Neural crest cell (in vitro differentiated cells): ENCODE data around the gene SEC14L1. TPM values are rescaled to one million over a fixed set of nuclear protein-coding genes. Genes with fewer than 3 reads are reported as not detected.

Source experiments
- DNase-seq: peaks from one replicate; pipeline ENCODE4 v3.0.0; 2021; ENCODE audit warnings: low read depth, mixed read lengths, low spot score
- H3K27ac Mint-ChIP-seq: one replicate; pipeline ENCODE4 v1.8.0; 2021; ENCODE audit warnings: mild to moderate bottlenecking, mixed read lengths; ENCODE audit not compliant: unreplicated experiment
- H3K27me3 Mint-ChIP-seq: 2 replicates; pipeline ENCODE4 v1.8.0; 2021; ENCODE audit warnings: low read depth, mild to moderate bottlenecking, mixed read lengths
- H3K36me3 Mint-ChIP-seq: 2 replicates; pipeline ENCODE4 v1.8.0; 2021; ENCODE audit warnings: low read depth, mild to moderate bottlenecking, mixed read lengths
- H3K4me1 Mint-ChIP-seq: 2 replicates; pipeline ENCODE4 v1.8.0; 2021; ENCODE audit warnings: mixed read lengths
- H3K4me3 Mint-ChIP-seq: one replicate; pipeline ENCODE4 v1.8.0; 2021; ENCODE audit warnings: mild to moderate bottlenecking, mixed read lengths
- H3K9me3 Mint-ChIP-seq: 2 replicates; pipeline ENCODE4 v1.8.0; 2021; ENCODE audit warnings: mixed read lengths
- total RNA-seq: library from RNA; stranded (reverse); gene quantifications from 2 replicates; pipeline ENCODE4 v1.2.1, GENCODE V29; 2021
- TF ChIP-seq, protein P1 (sequence below): fragments of 200-600 bp; sonication (generic); conservative IDR thresholded peaks from 2 replicates; pipeline ENCODE4 v1.5.0; 2021; ENCODE audit warnings: antibody characterized with exemption, mild to moderate bottlenecking

SEC14L1 gene
- total RNA-seq, 1 donor from 2014 or later = 108 TPM

DNA sequence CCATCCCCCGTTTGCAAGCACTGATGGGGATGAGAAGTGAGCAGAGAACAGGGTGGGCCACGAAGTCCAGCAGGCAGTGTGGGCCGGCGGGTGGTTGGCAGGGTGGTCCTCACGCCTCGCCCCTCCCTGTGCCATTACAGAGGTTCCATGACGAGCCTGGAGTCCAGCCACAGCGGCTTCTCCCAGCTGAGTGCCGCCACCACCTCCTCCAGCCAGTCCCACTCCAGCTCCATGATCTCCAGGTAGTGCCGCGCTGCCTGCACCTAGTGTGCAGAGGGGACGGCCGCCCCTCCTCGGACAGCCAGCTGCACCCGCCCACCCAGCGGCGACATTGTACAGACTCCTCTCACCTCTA, 73.0 kb downstream of the SEC14L1 start:
- H3K36me3 Mint-ChIP-seq = peaks cover 28% of the 10 kb centered on the region
- H3K27me3 Mint-ChIP-seq = no peaks in the 10 kb centered on the region
- TF ChIP-seq, protein P1, sequence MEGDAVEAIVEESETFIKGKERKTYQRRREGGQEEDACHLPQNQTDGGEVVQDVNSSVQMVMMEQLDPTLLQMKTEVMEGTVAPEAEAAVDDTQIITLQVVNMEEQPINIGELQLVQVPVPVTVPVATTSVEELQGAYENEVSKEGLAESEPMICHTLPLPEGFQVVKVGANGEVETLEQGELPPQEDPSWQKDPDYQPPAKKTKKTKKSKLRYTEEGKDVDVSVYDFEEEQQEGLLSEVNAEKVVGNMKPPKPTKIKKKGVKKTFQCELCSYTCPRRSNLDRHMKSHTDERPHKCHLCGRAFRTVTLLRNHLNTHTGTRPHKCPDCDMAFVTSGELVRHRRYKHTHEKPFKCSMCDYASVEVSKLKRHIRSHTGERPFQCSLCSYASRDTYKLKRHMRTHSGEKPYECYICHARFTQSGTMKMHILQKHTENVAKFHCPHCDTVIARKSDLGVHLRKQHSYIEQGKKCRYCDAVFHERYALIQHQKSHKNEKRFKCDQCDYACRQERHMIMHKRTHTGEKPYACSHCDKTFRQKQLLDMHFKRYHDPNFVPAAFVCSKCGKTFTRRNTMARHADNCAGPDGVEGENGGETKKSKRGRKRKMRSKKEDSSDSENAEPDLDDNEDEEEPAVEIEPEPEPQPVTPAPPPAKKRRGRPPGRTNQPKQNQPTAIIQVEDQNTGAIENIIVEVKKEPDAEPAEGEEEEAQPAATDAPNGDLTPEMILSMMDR = no peak
- peaks cover 47% of the 10 kb centered on the region for H3K4me1 Mint-ChIP-seq
- no peak overlapping the region for H3K4me3 Mint-ChIP-seq
- H3K27ac Mint-ChIP-seq = no peak overlapping the region
- no peak for DNase-seq
- no peaks in the 10 kb centered on the region for H3K9me3 Mint-ChIP-seq

DNA sequence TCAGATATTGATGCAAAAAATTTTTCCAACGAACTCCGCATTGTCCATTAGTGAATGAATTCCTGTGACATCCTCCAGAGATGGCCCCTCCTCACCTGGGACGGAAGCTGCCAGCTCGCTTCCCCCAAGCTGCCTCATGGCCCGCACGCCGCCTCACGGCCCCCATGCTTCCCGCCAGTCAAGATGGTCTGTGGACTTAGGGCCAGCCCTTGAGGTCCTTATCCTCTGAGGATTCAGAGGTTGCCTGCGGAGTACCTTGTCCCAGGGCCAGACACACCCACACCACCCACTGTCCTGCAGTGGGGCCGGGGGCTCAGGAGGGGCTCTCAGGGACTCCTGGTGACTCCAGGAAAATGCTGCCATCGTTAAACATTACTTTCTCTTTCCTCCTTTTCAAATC, 73.6 kb downstream of the SEC14L1 start:
- no peaks in the 10 kb centered on the region for H3K9me3 Mint-ChIP-seq
- H3K36me3 Mint-ChIP-seq = peaks cover 31% of the 10 kb centered on the region
- H3K4me3 Mint-ChIP-seq = peak overlapping the region; percentile 65
- H3K27me3 Mint-ChIP-seq = no peaks in the 10 kb centered on the region
- H3K4me1 Mint-ChIP-seq = peaks cover 41% of the 10 kb centered on the region
- no peak overlapping the region for H3K27ac Mint-ChIP-seq
- DNase-seq = no peak
- TF ChIP-seq, protein P1 = no peak

GRCh38 chr17:77214743-77215142, 74.0 kb downstream of the SEC14L1 start:
- TF ChIP-seq, protein P1 = peak; percentile 54
- peaks cover 37% of the 10 kb centered on the region for H3K4me1 Mint-ChIP-seq
- H3K9me3 Mint-ChIP-seq = no peaks in the 10 kb centered on the region
- peaks cover 29% of the 10 kb centered on the region for H3K36me3 Mint-ChIP-seq
- no peaks in the 10 kb centered on the region for H3K27me3 Mint-ChIP-seq
- DNase-seq = peak; percentile 26
- no peak overlapping the region for H3K27ac Mint-ChIP-seq
- peak overlapping the region; percentile 65 for H3K4me3 Mint-ChIP-seq

- H3K36me3 Mint-ChIP-seq = peaks cover 26% of the 10 kb centered on the region
- no peaks in the 10 kb centered on the region for H3K27me3 Mint-ChIP-seq
- H3K27ac Mint-ChIP-seq = no peak overlapping the region
- TF ChIP-seq, protein P1 = no peak
- no peak overlapping the region for H3K4me3 Mint-ChIP-seq
- DNase-seq = no peak
- no peaks in the 10 kb centered on the region for H3K9me3 Mint-ChIP-seq
- peaks cover 34% of the 10 kb centered on the region for H3K4me1 Mint-ChIP-seq
These were observed 74.5 kb downstream of the SEC14L1 start for GRCh38 chr17:77215281-77215680.

DNA sequence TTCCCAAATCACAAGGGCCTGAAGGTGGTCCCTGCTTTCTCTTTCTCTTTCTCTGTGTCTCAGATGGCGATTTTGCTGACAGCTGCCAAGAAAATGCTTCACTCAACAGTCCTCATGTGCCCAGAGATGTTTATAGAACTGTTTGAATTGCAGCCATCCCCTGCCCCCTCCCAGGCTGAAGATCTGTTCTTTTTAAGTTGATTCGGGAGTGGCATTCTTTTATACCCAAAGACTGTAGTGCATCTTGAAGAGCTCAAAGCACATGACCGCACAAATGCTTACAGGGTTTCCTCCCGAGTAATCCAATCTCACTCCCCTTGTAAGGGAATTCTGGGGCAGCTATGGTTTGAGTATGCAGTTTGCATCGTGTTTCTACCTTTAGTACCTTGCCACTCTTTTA, 75.7 kb downstream of the SEC14L1 start:
- Mint-ChIP-seq H3K4me1 (peaks cover 25% of the 10 kb centered on the region), H3K9me3 (no peaks in the 10 kb centered on the region), H3K27me3 (no peaks in the 10 kb centered on the region), H3K36me3 (peaks cover 18% of the 10 kb centered on the region), H3K4me3 (no peak overlapping the region), H3K27ac (no peak overlapping the region)
- TF ChIP-seq, protein P1 = no peak
- no peak for DNase-seq

DNA sequence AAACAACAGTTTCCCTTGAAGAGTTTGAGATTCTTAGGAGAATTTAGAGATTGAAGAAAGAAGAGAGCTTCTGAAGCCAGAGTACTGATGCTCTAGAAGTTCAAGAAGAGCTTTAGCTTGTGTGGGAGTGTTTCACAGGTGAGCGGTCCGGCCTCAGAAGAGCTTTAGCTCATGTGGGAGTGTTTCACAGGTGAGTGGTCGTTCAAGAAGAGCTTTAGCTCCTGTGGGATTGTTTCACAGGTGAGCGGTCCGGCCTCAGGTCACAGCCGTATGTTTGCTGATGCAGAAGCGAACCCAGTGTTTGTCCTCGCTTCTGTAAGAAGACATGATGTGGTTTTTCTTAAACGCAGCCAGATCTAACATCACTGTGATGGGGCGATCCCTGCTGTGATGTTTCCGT, 76.4 kb downstream of the SEC14L1 start:
- H3K4me1 Mint-ChIP-seq = peaks cover 19% of the 10 kb centered on the region
- no peak for DNase-seq
- no peaks in the 10 kb centered on the region for H3K9me3 Mint-ChIP-seq
- H3K27me3 Mint-ChIP-seq = no peaks in the 10 kb centered on the region
- no peak overlapping the region for H3K27ac Mint-ChIP-seq
- peaks cover 15% of the 10 kb centered on the region for H3K36me3 Mint-ChIP-seq
- TF ChIP-seq, protein P1 = no peak
- H3K4me3 Mint-ChIP-seq = no peak overlapping the region
